Measurements from ENCODE around the gene NAT8L. TPM values are rescaled to one million over a fixed set of nuclear protein-coding genes. Genes with fewer than 3 reads are reported as not detected.

Gene NAT8L
- total and polyA plus RNA-seq, 4 experiments from 2014 or later, result not detected

DNA sequence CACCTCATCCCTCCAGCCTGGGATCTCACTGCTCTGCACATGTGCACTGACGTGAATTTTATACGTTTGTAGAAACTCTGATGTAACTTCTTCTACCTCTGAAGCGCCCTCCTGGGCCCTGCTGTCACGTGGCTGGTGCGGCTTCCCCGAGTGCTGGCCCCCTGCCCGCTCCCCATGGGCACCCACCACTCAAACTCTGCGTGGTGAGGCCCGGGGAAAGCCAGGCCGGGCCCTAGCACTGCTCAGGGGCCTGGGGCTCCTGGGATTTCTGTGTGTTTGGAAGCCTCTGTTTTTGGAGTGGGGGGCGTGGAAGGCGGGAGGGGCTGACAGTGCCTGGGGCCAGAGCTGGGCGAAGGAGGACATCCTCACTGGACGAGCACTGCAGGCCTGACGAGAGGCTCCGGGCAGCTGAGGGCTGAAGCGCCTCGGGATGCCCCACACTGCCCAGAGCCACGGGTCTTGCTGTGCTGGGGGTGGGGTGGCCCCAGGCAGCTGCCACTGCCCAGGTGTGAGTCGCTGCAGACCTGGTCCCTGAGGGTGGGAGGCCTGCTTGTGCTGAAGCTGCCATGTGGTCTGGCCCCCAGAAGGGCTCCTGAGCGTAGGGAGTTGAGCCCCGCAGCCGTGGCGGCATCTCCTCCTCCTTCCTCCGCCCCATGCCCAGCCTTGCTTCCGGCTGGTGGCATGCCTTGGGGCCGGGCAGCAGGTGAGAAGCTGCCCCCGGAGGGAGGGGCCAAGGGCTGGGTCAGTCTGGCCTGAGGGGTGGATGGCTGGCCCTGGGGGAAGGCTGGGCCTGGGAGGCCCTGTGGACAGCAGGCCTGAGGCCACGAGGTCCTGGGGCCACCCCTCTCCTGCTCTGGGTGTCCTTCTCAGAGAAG is 7.7 kb downstream of the NAT8L start:
- Mint-ChIP-seq H3K4me1 (no peaks in the 10 kb centered on the region), H3K9me3 (no peaks in the 10 kb centered on the region), H3K36me3 (no peaks in the 10 kb centered on the region), H3K27me3 (peaks cover 0 to 2% of the 10 kb centered on the region in 2 donors), H3K27ac (no peak overlapping the region), H3K4me3 (no peak overlapping the region)
- Histone ChIP-seq H3K4me3 (ENCODE audit: low read length in 2 of 2) (no peak overlapping the region), H3K36me3 (ENCODE audit: insufficient read depth, low read length) (no peaks in the 10 kb centered on the region), H3K4me1 (ENCODE audit: insufficient read depth, low read length) (no peaks in the 10 kb centered on the region), H3K27ac (ENCODE audit: low read depth, low read length) (no peak overlapping the region), H3K27me3 (ENCODE audit: insufficient read depth, low read length) (no peaks in the 10 kb centered on the region), H3K9me3 (ENCODE audit: control insufficient read depth in 1 of 2, low read length in 2 of 2) (no peaks in the 10 kb centered on the region)
- CTCF ChIA-PET (ENCODE audit: partially characterized antibody), result no interaction called here
- DNase-seq, result peak in 1 of 5 donors; percentile 13
- POLR2A ChIA-PET (ENCODE audit: partially characterized antibody), result no interaction called here
- intact Hi-C loops (cut with micrococcal nuclease), result no loop called here

DNA sequence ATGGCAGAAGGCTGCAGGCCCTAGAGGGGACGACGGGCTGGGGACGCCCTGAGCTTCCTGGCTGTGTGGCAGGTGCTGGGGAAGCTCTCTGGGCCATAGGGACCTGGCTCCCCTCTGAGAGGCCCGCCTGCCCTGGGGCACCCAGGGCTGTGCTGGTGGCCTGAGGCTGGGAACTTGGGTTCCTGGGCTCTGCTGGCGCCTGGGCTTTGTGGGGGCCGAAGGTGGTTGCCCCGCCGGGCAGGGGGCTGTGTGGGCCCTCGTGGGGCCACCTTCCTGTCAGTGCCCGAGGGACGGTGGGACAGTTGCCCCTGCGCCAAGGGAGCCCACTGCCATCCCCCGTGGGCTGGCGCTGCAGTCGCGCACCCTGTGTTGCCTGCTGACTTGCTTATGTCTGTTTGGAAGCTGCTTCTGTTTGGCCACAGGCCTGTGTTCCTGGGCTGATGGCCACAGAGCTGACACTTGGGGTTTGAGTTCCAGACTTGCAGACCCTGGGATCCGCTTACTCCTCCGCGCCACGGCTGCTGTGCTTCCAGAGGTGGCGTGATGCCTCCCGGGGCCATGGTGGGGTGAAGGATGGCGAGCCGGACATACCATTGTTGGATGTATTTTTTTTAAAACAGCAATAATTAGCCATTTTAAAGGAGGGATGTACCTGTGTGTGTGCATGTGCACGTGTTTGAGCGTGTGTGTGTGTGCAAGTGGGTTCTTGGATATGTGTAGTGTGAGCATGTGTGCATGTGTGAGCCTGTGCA is 8.5 kb downstream of the NAT8L start:
- intact Hi-C loops (cut with micrococcal nuclease), result no loop called here
- no peaks in the 10 kb centered on the region for H3K27me3 Mint-ChIP-seq

DNA sequence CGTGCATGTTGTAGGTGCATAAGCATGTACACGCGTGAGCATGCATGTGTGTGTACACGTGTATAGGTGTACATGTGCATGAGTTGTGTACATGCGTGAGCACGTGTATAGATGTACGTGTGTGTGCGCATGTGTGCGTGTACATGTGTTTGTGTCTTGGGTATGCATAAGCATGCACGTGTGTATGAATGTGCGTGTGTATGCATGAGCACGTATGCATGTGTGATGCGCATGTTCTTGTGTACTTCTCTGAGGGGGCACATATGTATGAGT is 9.0 kb downstream of the NAT8L start:
- Mint-ChIP-seq H3K27me3 (no peaks in the 10 kb centered on the region), H3K9me3 (no peaks in the 10 kb centered on the region), H3K36me3 (no peaks in the 10 kb centered on the region), H3K27ac (no peak overlapping the region), H3K4me3 (no peak overlapping the region), H3K4me1 (no peaks in the 10 kb centered on the region)
- no peak overlapping the region for H3K27ac ChIP-seq (ENCODE audit: low read depth, low read length)
- no peak for DNase-seq
- H3K4me3 ChIP-seq (ENCODE audit: low read length in 2 of 2), result no peak overlapping the region
- CTCF ChIA-PET (ENCODE audit: partially characterized antibody), result no interaction called here
- H3K36me3 ChIP-seq (ENCODE audit: insufficient read depth, low read length), result no peaks in the 10 kb centered on the region
- no peaks in the 10 kb centered on the region for H3K9me3 ChIP-seq (ENCODE audit: control insufficient read depth in 1 of 2, low read length in 2 of 2)
- no peaks in the 10 kb centered on the region for H3K27me3 ChIP-seq (ENCODE audit: insufficient read depth, low read length)
- POLR2A ChIA-PET (ENCODE audit: partially characterized antibody), result no interaction called here
- H3K4me1 ChIP-seq (ENCODE audit: insufficient read depth, low read length), result no peaks in the 10 kb centered on the region
- intact Hi-C loops (cut with micrococcal nuclease), result no loop called here

More for the DNA sequence above, 8.5 kb downstream of the NAT8L start:
- DNase-seq, result peak in 1 of 5 donors; percentile 12
- Mint-ChIP-seq H3K4me1 (no peaks in the 10 kb centered on the region), H3K9me3 (no peaks in the 10 kb centered on the region), H3K36me3 (no peaks in the 10 kb centered on the region), H3K27ac (no peak overlapping the region), H3K4me3 (no peak overlapping the region)
- Histone ChIP-seq H3K4me1 (ENCODE audit: insufficient read depth, low read length) (no peaks in the 10 kb centered on the region), H3K36me3 (ENCODE audit: insufficient read depth, low read length) (no peaks in the 10 kb centered on the region), H3K27ac (ENCODE audit: low read depth, low read length) (no peak overlapping the region), H3K4me3 (ENCODE audit: low read length in 2 of 2) (no peak overlapping the region), H3K27me3 (ENCODE audit: insufficient read depth, low read length) (no peaks in the 10 kb centered on the region), H3K9me3 (ENCODE audit: control insufficient read depth in 1 of 2, low read length in 2 of 2) (no peaks in the 10 kb centered on the region)
- POLR2A ChIA-PET (ENCODE audit: partially characterized antibody), result no interaction called here
- CTCF ChIA-PET (ENCODE audit: partially characterized antibody), result no interaction called here

DNA sequence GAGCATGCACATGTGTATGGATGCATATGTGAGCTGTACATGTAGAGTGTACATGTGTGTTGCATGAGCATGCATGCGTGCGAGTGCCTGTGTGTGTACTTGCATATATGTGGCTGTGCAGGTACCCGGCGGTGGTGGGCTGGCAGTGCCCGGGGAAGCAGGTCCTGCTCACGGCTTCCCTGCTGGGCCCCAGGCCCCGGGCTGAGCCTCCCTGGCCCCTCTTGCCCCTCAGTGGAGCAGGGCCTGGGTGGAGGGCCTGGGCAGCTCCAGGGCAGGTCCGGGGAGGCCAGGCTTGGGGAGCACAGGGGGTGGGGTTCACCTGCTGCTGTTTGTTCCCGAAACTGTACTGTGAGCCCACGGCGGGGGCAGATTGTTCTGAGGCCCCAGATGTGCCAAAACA is 9.4 kb downstream of the NAT8L start:
- CTCF ChIA-PET (ENCODE audit: partially characterized antibody), result no interaction called here
- DNase-seq, result peak in 1 of 5 donors; percentile 7
- H3K27me3 Mint-ChIP-seq, result no peaks in the 10 kb centered on the region

DNA sequence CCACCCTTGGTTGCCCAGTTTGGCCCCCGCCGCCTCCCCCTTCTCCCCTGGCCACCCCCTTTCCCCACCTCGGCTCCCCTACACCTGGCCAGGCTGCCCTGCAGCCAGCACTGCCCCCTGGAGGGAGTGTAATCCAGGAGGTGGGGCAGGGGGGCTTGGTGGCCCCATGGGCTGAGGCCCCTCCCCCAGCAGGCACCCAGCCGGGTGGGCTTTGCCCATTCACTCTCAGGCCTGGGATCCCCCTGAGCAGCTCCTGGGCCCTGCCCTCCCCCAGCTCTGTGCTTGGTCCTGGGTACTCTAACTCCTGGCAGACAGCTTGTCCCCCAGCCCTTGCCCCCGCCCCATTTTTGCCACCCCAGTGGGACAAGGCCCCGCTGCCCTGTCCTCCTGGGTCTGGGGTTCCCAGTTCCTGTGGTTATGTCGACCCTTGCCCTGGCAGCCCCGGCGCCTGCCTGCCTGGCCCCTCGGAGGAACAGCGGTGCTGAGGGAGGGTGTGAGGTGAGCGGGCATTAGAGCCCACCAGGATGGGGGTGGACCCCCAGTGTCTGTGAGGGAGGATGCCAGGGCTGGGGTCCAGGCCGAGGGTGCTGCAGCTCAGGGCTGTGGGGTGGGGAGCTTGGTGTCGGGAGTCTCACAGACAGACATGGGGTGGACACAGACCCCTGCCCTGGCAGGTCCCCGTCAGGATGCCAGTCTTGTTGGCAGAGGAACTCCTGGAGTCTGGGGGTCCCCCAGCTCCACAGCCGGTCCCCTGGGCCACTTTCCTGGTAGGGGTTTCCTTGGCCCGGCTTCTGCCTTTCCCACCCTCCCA is 10.2 kb downstream of the NAT8L start:
- no peak overlapping the region for H3K27ac Mint-ChIP-seq
- Histone ChIP-seq H3K9me3 (ENCODE audit: control insufficient read depth in 1 of 2, low read length in 2 of 2) (no peaks in the 10 kb centered on the region), H3K27ac (ENCODE audit: low read depth, low read length) (no peak overlapping the region), H3K4me1 (ENCODE audit: insufficient read depth, low read length) (no peaks in the 10 kb centered on the region), H3K36me3 (ENCODE audit: insufficient read depth, low read length) (no peaks in the 10 kb centered on the region), H3K27me3 (ENCODE audit: insufficient read depth, low read length) (no peaks in the 10 kb centered on the region), H3K4me3 (ENCODE audit: low read length in 2 of 2) (no peak overlapping the region)
- H3K27me3 Mint-ChIP-seq, result no peaks in the 10 kb centered on the region
- ChIA-PET POLR2A (ENCODE audit: partially characterized antibody) (no interaction called here), CTCF (ENCODE audit: partially characterized antibody) (no interaction called here)
- H3K4me3 Mint-ChIP-seq, result no peak overlapping the region
- DNase-seq, result peak in 1 of 5 donors; percentile 16
- intact Hi-C loops (cut with micrococcal nuclease), result no loop called here
- H3K4me1 Mint-ChIP-seq, result no peaks in the 10 kb centered on the region
- H3K36me3 Mint-ChIP-seq, result no peaks in the 10 kb centered on the region
- no peaks in the 10 kb centered on the region for H3K9me3 Mint-ChIP-seq

More for the DNA sequence above, 9.4 kb downstream of the NAT8L start:
- no peaks in the 10 kb centered on the region for H3K9me3 Mint-ChIP-seq
- H3K9me3 ChIP-seq (ENCODE audit: control insufficient read depth in 1 of 2, low read length in 2 of 2), result no peaks in the 10 kb centered on the region
- H3K4me1 Mint-ChIP-seq, result no peaks in the 10 kb centered on the region
- H3K27ac Mint-ChIP-seq, result no peak overlapping the region
- H3K36me3 Mint-ChIP-seq, result no peaks in the 10 kb centered on the region
- H3K4me3 Mint-ChIP-seq, result no peak overlapping the region
- intact Hi-C loops (cut with micrococcal nuclease), result no loop called here
- POLR2A ChIA-PET (ENCODE audit: partially characterized antibody), result no interaction called here
- H3K36me3 ChIP-seq (ENCODE audit: insufficient read depth, low read length), result no peaks in the 10 kb centered on the region
- no peaks in the 10 kb centered on the region for H3K4me1 ChIP-seq (ENCODE audit: insufficient read depth, low read length)
- no peak overlapping the region for H3K4me3 ChIP-seq (ENCODE audit: low read length in 2 of 2)
- no peak overlapping the region for H3K27ac ChIP-seq (ENCODE audit: low read depth, low read length)
- H3K27me3 ChIP-seq (ENCODE audit: insufficient read depth, low read length), result no peaks in the 10 kb centered on the region

DNA sequence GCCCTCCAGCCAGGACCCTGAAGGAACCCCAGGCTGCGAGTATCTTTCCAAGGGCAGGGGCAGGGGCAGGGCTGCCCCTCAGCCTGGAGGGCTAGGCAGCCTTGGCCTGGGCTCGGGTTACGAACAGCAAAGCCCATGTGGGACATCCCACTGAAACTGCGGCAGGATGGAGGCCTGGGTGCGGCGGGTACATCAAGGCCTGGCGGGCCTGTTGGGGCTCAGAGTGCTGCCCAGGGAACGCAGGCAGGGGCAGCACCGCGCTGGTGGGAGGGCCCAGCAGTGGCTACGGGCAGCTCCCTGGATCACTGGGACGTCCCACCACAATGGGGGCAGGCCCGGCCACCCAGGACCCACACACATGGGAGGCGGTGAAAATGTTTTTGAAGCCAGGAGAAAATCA is 10.9 kb downstream of the NAT8L start:
- Histone ChIP-seq H3K4me1 (ENCODE audit: insufficient read depth, low read length) (no peaks in the 10 kb centered on the region), H3K27ac (ENCODE audit: low read depth, low read length) (no peak overlapping the region), H3K9me3 (ENCODE audit: control insufficient read depth in 1 of 2, low read length in 2 of 2) (no peaks in the 10 kb centered on the region), H3K36me3 (ENCODE audit: insufficient read depth, low read length) (no peaks in the 10 kb centered on the region), H3K27me3 (ENCODE audit: insufficient read depth, low read length) (no peaks in the 10 kb centered on the region), H3K4me3 (ENCODE audit: low read length in 2 of 2) (no peak overlapping the region)
- H3K36me3 Mint-ChIP-seq, result no peaks in the 10 kb centered on the region
- ChIA-PET CTCF (ENCODE audit: partially characterized antibody) (no interaction called here), POLR2A (ENCODE audit: partially characterized antibody) (no interaction called here)
- DNase-seq, result peak in 1 of 5 donors; percentile 2
- intact Hi-C loops (cut with micrococcal nuclease), result no loop called here
- no peak overlapping the region for H3K27ac Mint-ChIP-seq
- H3K4me3 Mint-ChIP-seq, result no peak overlapping the region
- no peaks in the 10 kb centered on the region for H3K27me3 Mint-ChIP-seq
- no peaks in the 10 kb centered on the region for H3K9me3 Mint-ChIP-seq
- no peaks in the 10 kb centered on the region for H3K4me1 Mint-ChIP-seq

DNA sequence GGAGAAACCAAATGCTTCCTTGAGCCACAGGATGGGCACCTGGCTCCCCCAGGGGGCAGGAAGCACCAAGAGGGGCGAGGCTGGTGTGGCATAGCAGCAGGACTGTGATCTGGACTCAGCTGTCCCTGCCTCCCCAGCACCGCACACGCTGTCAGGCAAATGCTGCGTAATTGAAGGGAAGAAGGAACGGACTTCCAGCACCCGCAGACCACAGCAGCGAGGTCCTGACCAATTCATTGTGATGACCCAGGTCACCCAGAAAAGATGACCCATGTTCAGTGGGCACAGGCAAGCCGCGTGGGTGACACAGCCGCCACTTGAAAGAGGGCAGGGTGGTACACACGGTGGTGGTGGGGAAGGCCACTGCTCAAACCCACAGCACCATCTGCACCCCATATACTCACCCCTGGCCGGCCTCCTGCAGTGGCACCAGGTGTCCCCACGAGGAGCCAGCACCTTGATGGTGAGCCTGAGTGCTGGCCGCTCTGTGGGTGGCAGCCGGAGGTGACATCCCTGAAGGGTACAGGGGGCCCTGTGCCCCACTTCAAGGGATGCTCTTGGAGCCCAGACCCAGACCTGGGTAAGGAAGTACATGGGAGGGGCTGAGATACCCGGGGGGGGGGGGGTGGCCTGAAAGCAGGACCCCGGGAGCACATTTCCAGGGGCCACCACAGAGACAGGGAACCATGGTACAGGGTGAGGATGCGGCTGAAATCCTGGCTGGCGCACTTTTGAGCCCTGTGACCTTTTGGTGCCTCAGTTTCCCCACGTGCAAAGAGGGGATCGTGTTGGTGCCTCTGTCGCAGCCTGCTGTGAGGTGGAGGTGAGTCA is 11.5 kb downstream of the NAT8L start:
- intact Hi-C loops (cut with micrococcal nuclease), result no loop called here
- Mint-ChIP-seq H3K27ac (no peak overlapping the region), H3K4me1 (no peaks in the 10 kb centered on the region), H3K36me3 (no peaks in the 10 kb centered on the region), H3K9me3 (no peaks in the 10 kb centered on the region), H3K27me3 (no peaks in the 10 kb centered on the region), H3K4me3 (no peak overlapping the region)
- Histone ChIP-seq H3K4me1 (ENCODE audit: insufficient read depth, low read length) (no peaks in the 10 kb centered on the region), H3K9me3 (ENCODE audit: control insufficient read depth in 1 of 2, low read length in 2 of 2) (no peaks in the 10 kb centered on the region), H3K27me3 (ENCODE audit: insufficient read depth, low read length) (no peaks in the 10 kb centered on the region), H3K4me3 (ENCODE audit: low read length in 2 of 2) (no peak overlapping the region), H3K27ac (ENCODE audit: low read depth, low read length) (no peak overlapping the region), H3K36me3 (ENCODE audit: insufficient read depth, low read length) (no peaks in the 10 kb centered on the region)
- CTCF ChIA-PET (ENCODE audit: partially characterized antibody), result no interaction called here
- DNase-seq, result peak in 1 of 5 donors; percentile 7
- POLR2A ChIA-PET (ENCODE audit: partially characterized antibody), result no interaction called here
